ENCODE measurements around the gene PSMC3IP.

DNA sequence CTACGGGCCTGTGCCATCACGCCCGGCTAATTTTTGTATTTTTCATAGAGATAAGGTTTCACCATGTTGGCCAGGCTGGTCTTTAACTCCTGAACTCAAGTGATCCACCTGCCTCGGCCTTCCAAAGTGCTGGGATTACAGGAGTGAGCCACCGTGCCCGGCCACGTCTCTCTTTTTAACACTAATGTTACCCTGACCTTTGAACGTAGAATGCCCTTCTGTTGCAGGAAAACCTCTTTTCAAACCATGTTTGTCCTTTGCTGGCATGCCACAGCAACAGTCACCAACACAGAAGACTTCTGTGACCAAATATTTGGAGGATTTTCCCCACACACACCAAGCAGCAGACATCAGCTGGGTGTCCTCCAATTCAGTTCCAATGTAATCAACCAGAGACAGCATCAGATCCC, 32.6 kb downstream of the PSMC3IP start:
- no peak for TF ChIP-seq EP300 (IDR thresholded peaks at IDR 0.05; ENCODE audit: borderline replicate concordance)
- no peak for TF ChIP-seq USF1 (IDR thresholded peaks at IDR 0.05)
- TF ChIP-seq RAD21 (IDR thresholded peaks at IDR 0.05; ENCODE audit: low read depth) = no peak
- TF ChIP-seq CEBPB (IDR thresholded peaks at IDR 0.05) = no peak
- TF ChIP-seq, protein P1, sequence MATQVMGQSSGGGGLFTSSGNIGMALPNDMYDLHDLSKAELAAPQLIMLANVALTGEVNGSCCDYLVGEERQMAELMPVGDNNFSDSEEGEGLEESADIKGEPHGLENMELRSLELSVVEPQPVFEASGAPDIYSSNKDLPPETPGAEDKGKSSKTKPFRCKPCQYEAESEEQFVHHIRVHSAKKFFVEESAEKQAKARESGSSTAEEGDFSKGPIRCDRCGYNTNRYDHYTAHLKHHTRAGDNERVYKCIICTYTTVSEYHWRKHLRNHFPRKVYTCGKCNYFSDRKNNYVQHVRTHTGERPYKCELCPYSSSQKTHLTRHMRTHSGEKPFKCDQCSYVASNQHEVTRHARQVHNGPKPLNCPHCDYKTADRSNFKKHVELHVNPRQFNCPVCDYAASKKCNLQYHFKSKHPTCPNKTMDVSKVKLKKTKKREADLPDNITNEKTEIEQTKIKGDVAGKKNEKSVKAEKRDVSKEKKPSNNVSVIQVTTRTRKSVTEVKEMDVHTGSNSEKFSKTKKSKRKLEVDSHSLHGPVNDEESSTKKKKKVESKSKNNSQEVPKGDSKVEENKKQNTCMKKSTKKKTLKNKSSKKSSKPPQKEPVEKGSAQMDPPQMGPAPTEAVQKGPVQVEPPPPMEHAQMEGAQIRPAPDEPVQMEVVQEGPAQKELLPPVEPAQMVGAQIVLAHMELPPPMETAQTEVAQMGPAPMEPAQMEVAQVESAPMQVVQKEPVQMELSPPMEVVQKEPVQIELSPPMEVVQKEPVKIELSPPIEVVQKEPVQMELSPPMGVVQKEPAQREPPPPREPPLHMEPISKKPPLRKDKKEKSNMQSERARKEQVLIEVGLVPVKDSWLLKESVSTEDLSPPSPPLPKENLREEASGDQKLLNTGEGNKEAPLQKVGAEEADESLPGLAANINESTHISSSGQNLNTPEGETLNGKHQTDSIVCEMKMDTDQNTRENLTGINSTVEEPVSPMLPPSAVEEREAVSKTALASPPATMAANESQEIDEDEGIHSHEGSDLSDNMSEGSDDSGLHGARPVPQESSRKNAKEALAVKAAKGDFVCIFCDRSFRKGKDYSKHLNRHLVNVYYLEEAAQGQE (IDR thresholded peaks at IDR 0.05; ENCODE audit: low read depth) = no peak
- no peak for TF ChIP-seq TAF1 (IDR thresholded peaks at IDR 0.05; ENCODE audit: low read depth)
- TF ChIP-seq CREB1 (IDR thresholded peaks at IDR 0.05; ENCODE audit: low read depth) = no peak

Measured in Ishikawa (cell line).